IMR-90 (cell line): Measurements from ENCODE around the gene SLC7A4.

Experiments used
- CEBPB ChIP-seq: IDR thresholded peaks from 2 replicates; pipeline ENCODE4 v1.6.1; 2012; ENCODE audit warnings: low read depth, low read length, improper control_type of control experiment
- CTCF ChIP-seq: conservative IDR thresholded peaks from 2 replicates; pipeline ENCODE4 v1.5.1; 2012; ENCODE audit warnings: mild to moderate bottlenecking, low read depth, low read length, improper control_type of control experiment
- ELK1 ChIP-seq: fragments of 150-350 bp; IDR thresholded peaks from 2 replicates; pipeline ENCODE4 v1.6.1; 2016; ENCODE audit warnings: low read depth, mild to moderate bottlenecking, low read length, moderate library complexity, borderline replicate concordance
- MAFK ChIP-seq: IDR thresholded peaks from 2 replicates; pipeline ENCODE4 v1.6.1; 2012; ENCODE audit warnings: low read depth, low read length, improper control_type of control experiment
- POLR2A ChIP-seq: IDR thresholded peaks from 2 replicates; pipeline ENCODE4 v1.6.1; 2012; ENCODE audit warnings: mild to moderate bottlenecking, low read depth, low read length
- RAD21 ChIP-seq: IDR thresholded peaks from 2 replicates; pipeline ENCODE4 v1.6.1; 2012; ENCODE audit warnings: low read length, improper control_type of control experiment
- RCOR1 ChIP-seq: IDR thresholded peaks from 2 replicates; pipeline ENCODE4 v1.6.1; 2012; ENCODE audit warnings: mild to moderate bottlenecking, low read length, improper control_type of control experiment; ENCODE audit not compliant: insufficient replicate concordance
- USF2 ChIP-seq: fragments of 150-350 bp; IDR thresholded peaks from 2 replicates; pipeline ENCODE4 v1.6.1; 2017; ENCODE audit warnings: mild to moderate bottlenecking, antibody characterized with exemption, low read length, low read depth

- TF ChIP-seq CTCF (no peak), RAD21 (no peak), POLR2A (no peak), CEBPB (no peak), ELK1 (no peak), MAFK (no peak), USF2 (no peak), RCOR1 (no peak)
Measured at GRCh38 chr22:21032868-21033688, 717 bp upstream of the SLC7A4 start.
